ENCODE data around the gene HCFC1R1. TPM values are rescaled to one million over a fixed set of nuclear protein-coding genes. Genes with fewer than 3 reads are reported as not detected.

Gene HCFC1R1
- polyA plus RNA-seq, 3 donors, result 16.7 to 27.1 (median 19.9) TPM

DNA sequence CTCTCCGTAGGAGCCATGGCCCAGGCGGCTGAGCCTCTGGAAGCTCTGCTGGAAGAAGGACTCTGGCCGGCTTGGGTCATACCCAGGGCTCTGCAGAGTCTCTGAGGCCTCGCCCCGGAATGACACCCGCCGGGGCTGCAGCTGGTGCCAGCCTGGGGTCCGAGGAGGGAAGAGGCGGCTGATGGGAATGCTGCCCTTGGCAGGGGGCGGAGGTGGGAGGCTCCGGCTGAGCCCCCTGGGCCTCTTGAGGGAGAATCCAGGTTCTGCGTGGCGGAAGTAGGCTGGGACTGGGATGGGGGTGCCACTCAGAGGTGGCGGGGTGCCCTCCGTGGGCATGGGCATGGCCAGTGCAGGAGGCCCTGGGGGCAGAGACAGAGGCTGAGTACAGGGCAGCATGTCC lies 47.1 kb downstream of the HCFC1R1 start:
- H3K27me3 ChIP-seq (ENCODE audit: control insufficient read depth in 2 of 2, insufficient read depth in 2 of 2, low read length in 2 of 2), result no peaks in the 10 kb centered on the region
- H4K20me1 ChIP-seq (ENCODE audit: insufficient read depth, low read length), result peaks cover 5% of the 10 kb centered on the region
- H2AFZ ChIP-seq (ENCODE audit: insufficient read depth, low read depth, low read length, poor library complexity, severe bottlenecking), result no peak overlapping the region
- no peaks in the 10 kb centered on the region for H3K9me3 ChIP-seq (replicated peaks in 1 of 2; ENCODE audit: control insufficient read depth in 1 of 2, insufficient read depth in 1 of 2, low read length in 2 of 2)
- H3K79me2 ChIP-seq (ENCODE audit: insufficient read depth, low read length), result peaks cover 12% of the 10 kb centered on the region
- Mint-ChIP-seq H3K4me1 (peaks cover 29% of the 10 kb centered on the region), H3K27me3 (ENCODE audit: low read depth in 3 of 3) (peaks cover 0 to 1% (median 0%) of the 10 kb centered on the region in 3 donors), H3K27ac (no peak overlapping the region), H3K36me3 (peaks cover 10 to 27% of the 10 kb centered on the region in 2 donors), H3K9me3 (no peaks in the 10 kb centered on the region), H3K4me3 (peak overlapping the region in 1 of 2 donors; percentile 43)
- intact Hi-C loops (cut with micrococcal nuclease), result no loop called here
- DNase-seq, result no peak
- TF ChIP-seq, protein P1, sequence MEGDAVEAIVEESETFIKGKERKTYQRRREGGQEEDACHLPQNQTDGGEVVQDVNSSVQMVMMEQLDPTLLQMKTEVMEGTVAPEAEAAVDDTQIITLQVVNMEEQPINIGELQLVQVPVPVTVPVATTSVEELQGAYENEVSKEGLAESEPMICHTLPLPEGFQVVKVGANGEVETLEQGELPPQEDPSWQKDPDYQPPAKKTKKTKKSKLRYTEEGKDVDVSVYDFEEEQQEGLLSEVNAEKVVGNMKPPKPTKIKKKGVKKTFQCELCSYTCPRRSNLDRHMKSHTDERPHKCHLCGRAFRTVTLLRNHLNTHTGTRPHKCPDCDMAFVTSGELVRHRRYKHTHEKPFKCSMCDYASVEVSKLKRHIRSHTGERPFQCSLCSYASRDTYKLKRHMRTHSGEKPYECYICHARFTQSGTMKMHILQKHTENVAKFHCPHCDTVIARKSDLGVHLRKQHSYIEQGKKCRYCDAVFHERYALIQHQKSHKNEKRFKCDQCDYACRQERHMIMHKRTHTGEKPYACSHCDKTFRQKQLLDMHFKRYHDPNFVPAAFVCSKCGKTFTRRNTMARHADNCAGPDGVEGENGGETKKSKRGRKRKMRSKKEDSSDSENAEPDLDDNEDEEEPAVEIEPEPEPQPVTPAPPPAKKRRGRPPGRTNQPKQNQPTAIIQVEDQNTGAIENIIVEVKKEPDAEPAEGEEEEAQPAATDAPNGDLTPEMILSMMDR (IDR thresholded peaks at IDR 0.05), result no peak
- H3K27ac ChIP-seq (ENCODE audit: low read depth in 1 of 2, low read length in 2 of 2), result no peak overlapping the region
- no peak overlapping the region for H3K4me2 ChIP-seq (replicated peaks; ENCODE audit: extremely low read depth, low read length, poor library complexity, severe bottlenecking)
- no peak overlapping the region for H3K9ac ChIP-seq (ENCODE audit: insufficient read depth, low read length, poor library complexity, severe bottlenecking)
- peaks cover 18 to 21% of the 10 kb centered on the region in 2 donors for H3K4me1 ChIP-seq (ENCODE audit: control insufficient read depth in 1 of 2, insufficient read depth in 2 of 2, low read length in 2 of 2)
- H3K36me3 ChIP-seq (replicated peaks in 1 of 2; ENCODE audit: control insufficient read depth in 1 of 2, insufficient read depth in 2 of 2, low read length in 2 of 2), result peaks cover 18 to 31% of the 10 kb centered on the region in 2 donors
- no peak overlapping the region for H3K4me3 ChIP-seq (replicated peaks in 1 of 3; ENCODE audit: low read depth in 2 of 3, low read length in 3 of 3)
- WGBS (ENCODE audit: insufficient coverage), result 99% methylated on average over 12 of the region's 15 CpGs

DNA sequence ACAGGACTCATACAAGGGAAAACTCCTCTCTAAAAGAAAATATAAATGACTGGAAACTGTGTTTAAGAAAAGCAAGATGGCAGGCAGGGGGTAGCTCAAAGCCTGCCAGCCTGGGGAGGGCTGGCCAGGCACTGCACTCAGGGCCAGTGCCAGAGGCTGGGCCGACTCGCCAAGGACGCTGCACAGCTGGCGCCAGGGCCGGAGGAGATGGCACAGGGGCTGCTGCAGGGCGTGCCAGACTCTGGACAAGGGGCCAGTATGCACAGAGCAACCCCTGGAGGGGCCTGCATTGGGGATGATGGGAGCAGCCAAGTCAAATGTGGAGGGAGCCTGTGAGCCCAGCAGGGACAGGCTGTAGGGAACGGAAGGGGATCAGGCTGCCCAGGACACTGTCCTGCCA lies 47.5 kb downstream of the HCFC1R1 start:
- Mint-ChIP-seq H3K27ac (no peak overlapping the region), H3K27me3 (ENCODE audit: low read depth in 3 of 3) (peaks cover 0 to 1% (median 0%) of the 10 kb centered on the region in 3 donors), H3K4me1 (peaks cover 25% of the 10 kb centered on the region), H3K4me3 (no peak overlapping the region), H3K36me3 (peaks cover 10 to 27% of the 10 kb centered on the region in 2 donors), H3K9me3 (no peaks in the 10 kb centered on the region)
- Histone ChIP-seq H3K27me3 (ENCODE audit: control insufficient read depth in 2 of 2, insufficient read depth in 2 of 2, low read length in 2 of 2) (no peaks in the 10 kb centered on the region), H4K20me1 (ENCODE audit: insufficient read depth, low read length) (peaks cover 10% of the 10 kb centered on the region), H3K9ac (ENCODE audit: insufficient read depth, low read length, poor library complexity, severe bottlenecking) (no peak overlapping the region), H3K4me2 (replicated peaks; ENCODE audit: extremely low read depth, low read length, poor library complexity, severe bottlenecking) (no peak overlapping the region), H3K4me1 (ENCODE audit: control insufficient read depth in 1 of 2, insufficient read depth in 2 of 2, low read length in 2 of 2) (peaks cover 15 to 19% of the 10 kb centered on the region in 2 donors), H3K9me3 (replicated peaks in 1 of 2; ENCODE audit: control insufficient read depth in 1 of 2, insufficient read depth in 1 of 2, low read length in 2 of 2) (no peaks in the 10 kb centered on the region), H3K4me3 (replicated peaks in 1 of 3; ENCODE audit: low read depth in 2 of 3, low read length in 3 of 3) (no peak overlapping the region), H3K27ac (ENCODE audit: low read depth in 1 of 2, low read length in 2 of 2) (no peak overlapping the region), H2AFZ (ENCODE audit: insufficient read depth, low read depth, low read length, poor library complexity, severe bottlenecking) (no peak overlapping the region), H3K36me3 (replicated peaks in 1 of 2; ENCODE audit: control insufficient read depth in 1 of 2, insufficient read depth in 2 of 2, low read length in 2 of 2) (peaks cover 20 to 31% of the 10 kb centered on the region in 2 donors), H3K79me2 (ENCODE audit: insufficient read depth, low read length) (peaks cover 16% of the 10 kb centered on the region)
- no peak for DNase-seq
- TF ChIP-seq, protein P1 (IDR thresholded peaks at IDR 0.05), result no peak
- intact Hi-C loops (cut with micrococcal nuclease), result no loop called here
- WGBS (ENCODE audit: insufficient coverage), result 96% methylated on average over 6 of the region's 7 CpGs

All from CD14-positive monocyte (primary cell).